Smooth muscle cell (in vitro differentiated cells): Measurements from ENCODE around the gene STOM. TPM values are rescaled to one million over a fixed set of nuclear protein-coding genes. Genes with fewer than 3 reads are reported as not detected.

Experiments
- DNase-seq: peaks from one replicate; lab custom pipeline; 2025; ENCODE audit not compliant: unreplicated experiment; lab: John Stamatoyannopoulos, UW
- H2AFZ ChIP-seq: fragments of 200-600 bp; sonication (generic); 2 replicates; pipeline ENCODE4 v1.6.0; 2016; ENCODE audit warnings: antibody characterized with exemption, low read depth, mild to moderate bottlenecking
- H3F3A ChIP-seq: fragments of 200-600 bp; sonication (generic); 2 replicates; pipeline ENCODE4 v1.6.0; 2017; ENCODE audit warnings: antibody characterized with exemption, low read depth
- H3K27ac ChIP-seq: fragments of 200-600 bp; sonication (generic); 2 replicates; pipeline ENCODE4 v1.5.1; 2016; ENCODE audit warnings: low read depth, mild to moderate bottlenecking
- H3K27me3 ChIP-seq: fragments of 200-600 bp; sonication (generic); 2 replicates; pipeline ENCODE4 v1.6.1; 2016; ENCODE audit warnings: low read depth, mild to moderate bottlenecking
- H3K36me3 ChIP-seq: fragments of 200-600 bp; sonication (generic); 2 replicates; pipeline ENCODE4 v1.5.1; 2016; ENCODE audit warnings: low read depth
- H3K4me1 ChIP-seq: fragments of 200-600 bp; sonication (generic); 2 replicates; pipeline ENCODE4 v1.5.1; 2016; ENCODE audit warnings: low read depth
- H3K4me2 ChIP-seq: fragments of 200-600 bp; sonication (generic); 2 replicates; pipeline ENCODE4 v1.6.0; 2016; ENCODE audit warnings: mild to moderate bottlenecking
- H3K4me3 ChIP-seq: fragments of 200-600 bp; sonication (generic); 2 replicates; pipeline ENCODE4 v1.5.1; 2016; ENCODE audit warnings: mild to moderate bottlenecking
- H3K79me2 ChIP-seq: fragments of 200-600 bp; sonication (generic); 2 replicates; pipeline ENCODE4 v1.6.0; 2016; ENCODE audit warnings: low read depth, mild to moderate bottlenecking
- H3K9ac ChIP-seq: fragments of 200-600 bp; sonication (generic); 2 replicates; pipeline ENCODE4 v1.6.0; 2016; ENCODE audit warnings: low read depth
- H3K9me3 ChIP-seq: fragments of 200-600 bp; sonication (generic); replicated peaks from 2 replicates; pipeline ENCODE4 v1.5.1; 2016; ENCODE audit warnings: low read depth
- H4K20me1 ChIP-seq: fragments of 200-600 bp; sonication (generic); 2 replicates; pipeline ENCODE4 v1.6.0; 2016; ENCODE audit warnings: low read depth
- CTCF ChIP-seq: fragments of 200-600 bp; sonication (generic); IDR thresholded peaks from 2 replicates; pipeline ENCODE4 v1.5.1; 2017; ENCODE audit warnings: borderline replicate concordance, mild to moderate bottlenecking, antibody characterized with exemption; ENCODE audit not compliant: insufficient read depth, poor library complexity, severe bottlenecking
- WGBS: methylation state at CpG from one replicate; pipeline ENCODE4 v1.1.7; 2016; ENCODE audit warnings: low lambda C conversion rate; 5-methylcytosine and 5-hydroxymethylcytosine counted together
- polyA plus RNA-seq: library from polyadenylated mRNA; unstranded; fragments of >200 nt; fragmentation: Nextera tagmentation; extraction: Ambion mirVana; gene quantifications from 2 replicates; pipeline ENCODE4 v1.2.1, GENCODE V29; 2016
- total RNA-seq: library from RNA; depleted of rRNA; stranded (reverse); fragments of >200 nt; gene quantifications from 2 replicates; pipeline ENCODE4 v1.2.3, GENCODE V29; 2014

Gene STOM
- total and polyA plus RNA-seq, 2 experiments from 2014 or later: 105 to 187 TPM

GRCh38 chr9:121289026-121289771, 80.9 kb downstream of the STOM start:
- H4K20me1 ChIP-seq: peaks cover 49% of the 10 kb centered on the region
- H2AFZ ChIP-seq: no peak overlapping the region
- H3K36me3 ChIP-seq: no peaks in the 10 kb centered on the region
- peaks cover 56% of the 10 kb centered on the region for H3K4me1 ChIP-seq
- no peaks in the 10 kb centered on the region for H3K9me3 ChIP-seq
- no peak for TF ChIP-seq CTCF
- WGBS: 17% methylated on average over 10 of the region's 10 CpGs
- H3K9ac ChIP-seq: peak overlapping the region; percentile 59
- H3K4me2 ChIP-seq: peak overlapping the region; percentile 81
- no peaks in the 10 kb centered on the region for H3K27me3 ChIP-seq
- H3K27ac ChIP-seq: peak overlapping the region; percentile 99
- peaks cover 42% of the 10 kb centered on the region for H3F3A ChIP-seq
- peaks cover 71% of the 10 kb centered on the region for H3K79me2 ChIP-seq
- H3K4me3 ChIP-seq: no peak overlapping the region
- no peak for DNase-seq

Other genes starting within 250 kb of the STOM start
- gene RAB14, start 168.4 kb downstream of the STOM start, total RNA-seq: 49.8 and 51.4 TPM in 2 replicates
- 49.3 and 54.4 TPM in 2 replicates for gene RAB14, start 168.4 kb downstream of the STOM start, polyA plus RNA-seq
- 337 and 430 TPM in 2 replicates for gene GSN, start 102.1 kb downstream of the STOM start, total RNA-seq
- gene GSN, start 102.1 kb downstream of the STOM start, polyA plus RNA-seq: 529 and 685 TPM in 2 replicates
- gene GGTA1, start 129.6 kb upstream of the STOM start, total RNA-seq: 0.22 TPM in 1 of 2 replicates, not detected in the other
- gene GGTA1, start 129.6 kb upstream of the STOM start, polyA plus RNA-seq: 0.38 and 0.73 TPM in 2 replicates